GM23338 (cell line): ENCODE data around the gene AGER.
A peak's percentile ranks its signal among the peaks of the same experiment; 100 is the strongest.

Source experiments
- EZH2 ChIP-seq: fragments of 200-600 bp; sonication (generic); IDR thresholded peaks from one replicate; pipeline ENCODE4 v1.8.0; 2017; ENCODE audit warnings: antibody characterized with exemption, mild to moderate bottlenecking, low read depth; ENCODE audit not compliant: unreplicated experiment
- EZH2phosphoT487 ChIP-seq: fragments of 200-600 bp; sonication (generic); IDR thresholded peaks from one replicate; pipeline ENCODE4 v1.8.1; 2018; ENCODE audit warnings: antibody characterized with exemption; ENCODE audit not compliant: unreplicated experiment
- JUNB ChIP-seq: IDR thresholded peaks from one replicate; pipeline ENCODE4 v1.6.1; 2016; ENCODE audit warnings: antibody characterized with exemption; ENCODE audit not compliant: unreplicated experiment
- POLR2AphosphoS5 ChIP-seq: IDR thresholded peaks from 2 replicates; pipeline ENCODE4 v1.6.1; 2016; ENCODE audit warnings: antibody characterized with exemption, low read depth
- TF ChIP-seq, protein P1 (sequence below), 2 experiments: fragments of 200-600 bp in 1 of 2; sonication (generic) in 1 of 2; conservative IDR thresholded peaks; 2 replicates each; pipeline versions ENCODE4 v1.5.1 to v1.6.1; 2016 to 2017; ENCODE audit warnings: antibody characterized with exemption in 2 of 2, low read depth in 2 of 2, mild to moderate bottlenecking in 2 of 2, moderate library complexity in 1 of 2
- TF ChIP-seq, protein P2 (sequence below): IDR thresholded peaks from one replicate; pipeline ENCODE4 v1.6.1; 2018; ENCODE audit warnings: antibody characterized with exemption; ENCODE audit not compliant: unreplicated experiment

DNA sequence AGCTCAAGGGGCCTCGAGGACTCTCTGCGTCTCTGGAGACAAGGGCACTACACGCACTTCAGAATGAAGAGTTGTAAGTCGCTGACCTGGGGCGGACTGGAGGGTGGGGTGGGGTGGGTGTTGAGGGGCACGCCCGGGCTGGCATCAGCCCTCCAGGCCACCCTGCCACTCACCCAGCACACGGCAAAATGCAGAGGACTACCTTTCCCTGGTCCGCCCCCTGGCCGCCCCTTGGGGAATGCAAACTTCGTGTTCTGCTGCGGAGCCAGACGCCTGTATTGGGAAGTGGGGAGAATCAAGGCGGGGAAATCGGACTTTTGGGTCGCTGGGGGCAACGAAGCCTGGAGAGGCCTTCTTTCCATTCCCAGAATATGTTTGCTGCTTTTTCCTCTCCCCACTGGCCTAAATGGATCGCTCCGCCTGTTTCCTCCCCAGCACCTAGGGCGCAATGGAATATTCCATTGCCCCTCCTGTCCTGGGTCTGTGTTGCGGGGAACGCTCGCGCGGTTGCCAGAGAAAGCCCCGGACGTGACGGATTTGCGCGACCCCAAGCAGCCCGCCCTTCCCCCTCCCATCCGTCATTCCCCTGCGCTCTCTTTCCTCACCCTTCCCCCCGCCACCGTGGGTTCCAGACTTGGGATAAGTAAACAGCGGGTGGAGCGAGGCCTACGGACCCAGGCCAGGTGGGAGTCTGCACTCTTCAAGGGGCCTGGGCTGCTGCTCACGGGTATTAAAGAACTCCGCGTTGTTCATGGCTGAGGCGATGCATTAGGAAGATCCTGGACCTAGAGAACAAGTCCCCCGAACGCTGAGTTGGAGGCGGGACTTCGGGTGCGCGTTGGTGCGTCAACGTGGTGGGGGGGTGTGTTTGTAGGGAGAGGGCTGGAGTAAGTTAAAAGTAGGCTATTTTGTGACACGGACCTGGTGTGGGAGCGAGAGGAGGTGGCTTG lies 30.2 kb downstream of the AGER start, which contains the start of gene PPT2:
- TF ChIP-seq, protein P1, sequence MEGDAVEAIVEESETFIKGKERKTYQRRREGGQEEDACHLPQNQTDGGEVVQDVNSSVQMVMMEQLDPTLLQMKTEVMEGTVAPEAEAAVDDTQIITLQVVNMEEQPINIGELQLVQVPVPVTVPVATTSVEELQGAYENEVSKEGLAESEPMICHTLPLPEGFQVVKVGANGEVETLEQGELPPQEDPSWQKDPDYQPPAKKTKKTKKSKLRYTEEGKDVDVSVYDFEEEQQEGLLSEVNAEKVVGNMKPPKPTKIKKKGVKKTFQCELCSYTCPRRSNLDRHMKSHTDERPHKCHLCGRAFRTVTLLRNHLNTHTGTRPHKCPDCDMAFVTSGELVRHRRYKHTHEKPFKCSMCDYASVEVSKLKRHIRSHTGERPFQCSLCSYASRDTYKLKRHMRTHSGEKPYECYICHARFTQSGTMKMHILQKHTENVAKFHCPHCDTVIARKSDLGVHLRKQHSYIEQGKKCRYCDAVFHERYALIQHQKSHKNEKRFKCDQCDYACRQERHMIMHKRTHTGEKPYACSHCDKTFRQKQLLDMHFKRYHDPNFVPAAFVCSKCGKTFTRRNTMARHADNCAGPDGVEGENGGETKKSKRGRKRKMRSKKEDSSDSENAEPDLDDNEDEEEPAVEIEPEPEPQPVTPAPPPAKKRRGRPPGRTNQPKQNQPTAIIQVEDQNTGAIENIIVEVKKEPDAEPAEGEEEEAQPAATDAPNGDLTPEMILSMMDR (conservative IDR thresholded peaks at IDR 0.05; ENCODE audit: low read depth in 2 of 2): peak in 1 of 2 experiments; percentile 9; a peak in 1 of 4 replicates
- TF ChIP-seq POLR2AphosphoS5 (peak; percentile 36; the same call in 1 of the 2 replicates), EZH2phosphoT487 (no peak), EZH2 (no peak), JUNB (no peak)
- TF ChIP-seq, protein P2, sequence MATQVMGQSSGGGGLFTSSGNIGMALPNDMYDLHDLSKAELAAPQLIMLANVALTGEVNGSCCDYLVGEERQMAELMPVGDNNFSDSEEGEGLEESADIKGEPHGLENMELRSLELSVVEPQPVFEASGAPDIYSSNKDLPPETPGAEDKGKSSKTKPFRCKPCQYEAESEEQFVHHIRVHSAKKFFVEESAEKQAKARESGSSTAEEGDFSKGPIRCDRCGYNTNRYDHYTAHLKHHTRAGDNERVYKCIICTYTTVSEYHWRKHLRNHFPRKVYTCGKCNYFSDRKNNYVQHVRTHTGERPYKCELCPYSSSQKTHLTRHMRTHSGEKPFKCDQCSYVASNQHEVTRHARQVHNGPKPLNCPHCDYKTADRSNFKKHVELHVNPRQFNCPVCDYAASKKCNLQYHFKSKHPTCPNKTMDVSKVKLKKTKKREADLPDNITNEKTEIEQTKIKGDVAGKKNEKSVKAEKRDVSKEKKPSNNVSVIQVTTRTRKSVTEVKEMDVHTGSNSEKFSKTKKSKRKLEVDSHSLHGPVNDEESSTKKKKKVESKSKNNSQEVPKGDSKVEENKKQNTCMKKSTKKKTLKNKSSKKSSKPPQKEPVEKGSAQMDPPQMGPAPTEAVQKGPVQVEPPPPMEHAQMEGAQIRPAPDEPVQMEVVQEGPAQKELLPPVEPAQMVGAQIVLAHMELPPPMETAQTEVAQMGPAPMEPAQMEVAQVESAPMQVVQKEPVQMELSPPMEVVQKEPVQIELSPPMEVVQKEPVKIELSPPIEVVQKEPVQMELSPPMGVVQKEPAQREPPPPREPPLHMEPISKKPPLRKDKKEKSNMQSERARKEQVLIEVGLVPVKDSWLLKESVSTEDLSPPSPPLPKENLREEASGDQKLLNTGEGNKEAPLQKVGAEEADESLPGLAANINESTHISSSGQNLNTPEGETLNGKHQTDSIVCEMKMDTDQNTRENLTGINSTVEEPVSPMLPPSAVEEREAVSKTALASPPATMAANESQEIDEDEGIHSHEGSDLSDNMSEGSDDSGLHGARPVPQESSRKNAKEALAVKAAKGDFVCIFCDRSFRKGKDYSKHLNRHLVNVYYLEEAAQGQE: no peak
